Mucosa of descending colon (tissue), 3 donors: Measurements from ENCODE around the gene C3orf22. TPM values are rescaled to one million over a fixed set of nuclear protein-coding genes. Genes with fewer than 3 reads are reported as not detected.
A peak's percentile ranks its signal among the peaks of the same experiment; 100 is the strongest.

ENCODE experiments used
- ATAC-seq: fragments of 200-7000 bp; cut with Tn5 transposase; one replicate; pipeline ENCODE4 v1.9.1; 2020; ENCODE audit warnings: mild to moderate bottlenecking, moderate library complexity
- DNase-seq, 3 donors: peaks; one replicate each; pipeline ENCODE4 v3.0.0-alpha.2; 2020
- H3K36me3 ChIP-seq: fragments of 200-600 bp; one replicate; pipeline ENCODE4 v1.8.0; 2021; ENCODE audit warnings: low read depth, mild to moderate bottlenecking
- H3K4me1 ChIP-seq: fragments of 200-600 bp; one replicate; pipeline ENCODE4 v1.8.0; 2021; ENCODE audit warnings: low read depth, mild to moderate bottlenecking
- H3K4me3 ChIP-seq: fragments of 200-600 bp; one replicate; pipeline ENCODE4 v1.8.0; 2021; ENCODE audit warnings: mild to moderate bottlenecking
- H3K9me3 ChIP-seq: fragments of 200-600 bp; one replicate; pipeline ENCODE4 v1.8.0; 2021; ENCODE audit warnings: mild to moderate bottlenecking
- CTCF ChIP-seq: fragments of 200-600 bp; IDR thresholded peaks from one replicate; pipeline ENCODE4 v1.8.0; 2022; ENCODE audit warnings: antibody characterized with exemption, mild to moderate bottlenecking
- intact Hi-C, 2 donors: fragments of 100-400 bp; cut with DNase I in 1 of 2; cut with micrococcal nuclease in 1 of 2; formaldehyde crosslinking; loops; one replicate each; pipeline versions ENCODE4 v1.11.0 to v1.11.1; 2022; cut with DNase I, micrococcal nuclease
- total RNA-seq, 3 donors: library from RNA; stranded (reverse); fragmentation: NEBNext Ultra II Directional in 2 of 3; extraction: Animal tissue kit (Norgen Biotek cat#: 25700) in 2 of 3; gene quantifications; one replicate each; pipeline versions ENCODE4 v1.2.1 to v1.2.4, GENCODE V29; 2021 to 2023
- donor health status: DM: no; HTN: no; CAD: no; lungs with moderate emphysema.
- donor health status: DM: no; HTN: no; CAD: no.
- donor health status: DM: no; HTN: yes; CAD: no.

The C3orf22 gene
- total RNA-seq, 3 donors from 2014 or later: not detected

GRCh38 chr3:126507886-126508285, 50.8 kb downstream of the C3orf22 start:
- Histone ChIP-seq H3K9me3 (no peaks in the 10 kb centered on the region), H3K4me1 (no peaks in the 10 kb centered on the region), H3K36me3 (no peaks in the 10 kb centered on the region), H3K4me3 (no peak overlapping the region)
- intact Hi-C loops: no loop called here
- no peak for ATAC-seq
- no peak for TF ChIP-seq CTCF
- DNase-seq: no peak

- Histone ChIP-seq H3K4me3 (no peak overlapping the region), H3K36me3 (no peaks in the 10 kb centered on the region), H3K4me1 (no peaks in the 10 kb centered on the region), H3K9me3 (no peaks in the 10 kb centered on the region)
- no peak for DNase-seq
- intact Hi-C loops: no loop called here
- no peak for TF ChIP-seq CTCF
- no peak for ATAC-seq
Measured at GRCh38 chr3:126503701-126504100, 55.0 kb downstream of the C3orf22 start.

GRCh38 chr3:126502656-126503055, 56.1 kb downstream of the C3orf22 start:
- no peak overlapping the region for H3K4me3 ChIP-seq
- no peaks in the 10 kb centered on the region for H3K4me1 ChIP-seq
- ATAC-seq (no peak), DNase-seq (no peak)
- no peak for TF ChIP-seq CTCF
- intact Hi-C loops: no loop called here
- no peaks in the 10 kb centered on the region for H3K36me3 ChIP-seq
- H3K9me3 ChIP-seq: no peaks in the 10 kb centered on the region

- intact Hi-C loops: no loop called here
- Histone ChIP-seq H3K4me1 (no peaks in the 10 kb centered on the region), H3K36me3 (no peaks in the 10 kb centered on the region), H3K9me3 (no peaks in the 10 kb centered on the region), H3K4me3 (peak overlapping the region; percentile 1)
- ATAC-seq (no peak), DNase-seq (no peak)
- TF ChIP-seq CTCF: no peak
Measured at GRCh38 chr3:126501736-126502135, 57.0 kb downstream of the C3orf22 start.

- H3K4me1 ChIP-seq: no peaks in the 10 kb centered on the region
- intact Hi-C loops: no loop called here
- no peaks in the 10 kb centered on the region for H3K9me3 ChIP-seq
- H3K4me3 ChIP-seq: no peak overlapping the region
- no peak for ATAC-seq
- H3K36me3 ChIP-seq: no peaks in the 10 kb centered on the region
- no peak for TF ChIP-seq CTCF
- DNase-seq: peak in 1 of 3 donors; percentile 35
Measured at GRCh38 chr3:126501054-126501453, 57.7 kb downstream of the C3orf22 start.

GRCh38 chr3:126500016-126500415, 58.7 kb downstream of the C3orf22 start:
- TF ChIP-seq CTCF: no peak
- Histone ChIP-seq H3K9me3 (no peaks in the 10 kb centered on the region), H3K4me3 (no peak overlapping the region), H3K36me3 (no peaks in the 10 kb centered on the region), H3K4me1 (no peaks in the 10 kb centered on the region)
- no peak for ATAC-seq
- DNase-seq: no peak
- intact Hi-C loops: no loop called here
